ENCODE data around the gene ANO9. TPM values are rescaled to one million over a fixed set of nuclear protein-coding genes. Genes with fewer than 3 reads are reported as not detected.

The ANO9 gene
- total RNA-seq, 4 donors from 2014 or later: 11.0 to 22.1 (median 16.2) TPM

- H3K36me3 ChIP-seq: peaks cover 0 to 42% (median 5%) of the 10 kb centered on the region in 3 donors
- H3K9me3 ChIP-seq: no peaks in the 10 kb centered on the region
- H3K27me3 ChIP-seq: no peaks in the 10 kb centered on the region
- intact Hi-C loops (cut with DNase I): no loop called here
- 90 to 100% methylated on average over 2 to 11 of the region's 23 CpGs for WGBS, 2 donors
- H3K27ac ChIP-seq: no peak overlapping the region
- no peak for DNase-seq
- peaks cover 0 to 4% (median 0%) of the 10 kb centered on the region in 3 donors for H3K4me1 ChIP-seq
- H3K4me3 ChIP-seq: no peak overlapping the region
- TF ChIP-seq, protein P1, sequence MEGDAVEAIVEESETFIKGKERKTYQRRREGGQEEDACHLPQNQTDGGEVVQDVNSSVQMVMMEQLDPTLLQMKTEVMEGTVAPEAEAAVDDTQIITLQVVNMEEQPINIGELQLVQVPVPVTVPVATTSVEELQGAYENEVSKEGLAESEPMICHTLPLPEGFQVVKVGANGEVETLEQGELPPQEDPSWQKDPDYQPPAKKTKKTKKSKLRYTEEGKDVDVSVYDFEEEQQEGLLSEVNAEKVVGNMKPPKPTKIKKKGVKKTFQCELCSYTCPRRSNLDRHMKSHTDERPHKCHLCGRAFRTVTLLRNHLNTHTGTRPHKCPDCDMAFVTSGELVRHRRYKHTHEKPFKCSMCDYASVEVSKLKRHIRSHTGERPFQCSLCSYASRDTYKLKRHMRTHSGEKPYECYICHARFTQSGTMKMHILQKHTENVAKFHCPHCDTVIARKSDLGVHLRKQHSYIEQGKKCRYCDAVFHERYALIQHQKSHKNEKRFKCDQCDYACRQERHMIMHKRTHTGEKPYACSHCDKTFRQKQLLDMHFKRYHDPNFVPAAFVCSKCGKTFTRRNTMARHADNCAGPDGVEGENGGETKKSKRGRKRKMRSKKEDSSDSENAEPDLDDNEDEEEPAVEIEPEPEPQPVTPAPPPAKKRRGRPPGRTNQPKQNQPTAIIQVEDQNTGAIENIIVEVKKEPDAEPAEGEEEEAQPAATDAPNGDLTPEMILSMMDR (IDR thresholded peaks at IDR 0.05): no peak
- no peak for TF ChIP-seq POLR2A (IDR thresholded peaks at IDR 0.05)
Measured at GRCh38 chr11:486189-486588, 44.4 kb upstream of the ANO9 start.

- Histone ChIP-seq H3K27ac (no peak overlapping the region), H3K27me3 (no peaks in the 10 kb centered on the region), H3K36me3 (peaks cover 0 to 32% (median 0%) of the 10 kb centered on the region in 3 donors), H3K4me1 (peaks cover 0 to 4% (median 0%) of the 10 kb centered on the region in 3 donors), H3K4me3 (no peak overlapping the region), H3K9me3 (no peaks in the 10 kb centered on the region)
- TF ChIP-seq, protein P1 (IDR thresholded peaks at IDR 0.05): no peak
- no peak for TF ChIP-seq POLR2A (IDR thresholded peaks at IDR 0.05)
- no peak for DNase-seq
- intact Hi-C loops (cut with DNase I): no loop called here
- 94 to 97% methylated on average over 13 to 29 of the region's 38 CpGs for WGBS, 2 donors
Measured at GRCh38 chr11:484616-485015, 42.8 kb upstream of the ANO9 start.

GRCh38 chr11:479311-479710 is 37.5 kb upstream of the ANO9 start:
- intact Hi-C loops (cut with DNase I): no loop called here

DNA sequence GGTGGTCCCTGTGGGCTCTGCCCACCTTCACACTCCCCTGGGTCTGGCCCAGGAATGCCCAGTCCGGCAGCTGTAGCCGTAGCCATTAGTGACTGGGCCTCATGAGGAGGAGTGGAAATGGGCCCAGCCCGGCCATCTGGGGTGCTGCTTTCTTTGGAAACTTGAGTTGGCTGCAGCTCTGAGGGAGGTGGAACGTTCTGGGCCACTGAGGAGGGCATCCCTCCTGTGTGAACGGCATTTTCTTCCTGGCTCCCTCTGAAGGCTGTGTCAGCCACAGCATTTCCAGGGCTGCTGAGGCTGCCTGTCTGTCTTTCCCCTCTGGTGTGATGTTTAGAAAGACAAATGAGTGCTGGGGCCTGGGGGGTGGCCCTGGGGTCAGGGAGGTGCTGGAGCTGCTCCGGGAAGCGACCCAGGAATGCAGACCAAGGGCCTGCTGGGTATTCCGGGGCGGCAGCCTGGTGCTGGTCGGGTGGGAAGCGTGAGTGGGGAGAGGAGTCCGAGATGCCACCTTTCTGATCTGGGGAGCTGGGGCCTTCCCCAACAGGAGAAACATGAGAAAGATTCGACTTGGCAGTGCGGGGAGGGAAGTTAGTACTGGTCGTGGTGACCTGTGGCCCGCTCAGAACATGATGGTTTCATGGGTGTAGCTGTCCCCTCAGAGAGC is 35.4 kb upstream of the ANO9 start:
- intact Hi-C loops (cut with DNase I): no loop called here
- no peak overlapping the region for H3K27ac ChIP-seq
- H3K4me1 ChIP-seq: no peaks in the 10 kb centered on the region
- no peak overlapping the region for H3K4me3 ChIP-seq
- no peak for TF ChIP-seq POLR2A (IDR thresholded peaks at IDR 0.05)
- TF ChIP-seq, protein P1 (IDR thresholded peaks at IDR 0.05): no peak
- H3K36me3 ChIP-seq: peaks cover 0 to 15% (median 0%) of the 10 kb centered on the region in 3 donors
- H3K9me3 ChIP-seq: no peaks in the 10 kb centered on the region
- H3K27me3 ChIP-seq: no peaks in the 10 kb centered on the region
- WGBS, 2 donors: 80 to 93% methylated on average over 1 to 11 of the region's 16 CpGs
- no peak for DNase-seq

More at GRCh38 chr11:479311-479710, 37.5 kb upstream of the ANO9 start:
- Histone ChIP-seq H3K27ac (no peak overlapping the region), H3K9me3 (no peaks in the 10 kb centered on the region), H3K27me3 (no peaks in the 10 kb centered on the region), H3K36me3 (peaks cover 0 to 15% (median 0%) of the 10 kb centered on the region in 3 donors), H3K4me1 (no peaks in the 10 kb centered on the region), H3K4me3 (no peak overlapping the region)
- no peak for DNase-seq
- TF ChIP-seq, protein P1 (IDR thresholded peaks at IDR 0.05): no peak
- TF ChIP-seq POLR2A (IDR thresholded peaks at IDR 0.05): no peak
- 88 to 95% methylated on average over 4 to 9 of the region's 13 CpGs for WGBS, 2 donors

DNA sequence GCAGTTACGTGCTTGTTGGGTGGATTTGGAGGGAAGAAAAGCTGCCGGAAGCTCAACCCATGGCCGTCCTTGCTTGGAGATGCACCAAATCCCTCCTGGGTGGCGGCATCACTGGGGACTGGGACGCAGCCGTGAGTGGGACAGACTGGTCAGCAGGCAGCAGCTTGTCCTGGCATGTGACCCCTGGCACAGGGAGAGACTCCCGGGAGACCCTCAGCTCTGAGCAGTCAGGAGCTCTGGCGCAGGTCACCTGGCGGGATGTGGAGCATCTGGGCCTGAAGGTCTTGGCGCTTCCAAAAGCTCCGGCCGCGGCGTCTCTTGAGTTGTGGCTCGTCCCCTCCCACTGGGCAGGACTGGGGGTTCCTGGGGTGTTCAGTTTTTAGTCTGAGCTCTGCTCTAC is 34.6 kb upstream of the ANO9 start:
- no peak overlapping the region for H3K27ac ChIP-seq
- H3K27me3 ChIP-seq: no peaks in the 10 kb centered on the region
- H3K9me3 ChIP-seq: no peaks in the 10 kb centered on the region
- H3K4me3 ChIP-seq: no peak overlapping the region
- DNase-seq: no peak
- peaks cover 0 to 15% (median 0%) of the 10 kb centered on the region in 3 donors for H3K36me3 ChIP-seq
- intact Hi-C loops (cut with DNase I): no loop called here
- TF ChIP-seq, protein P1 (IDR thresholded peaks at IDR 0.05): no peak
- no peak for TF ChIP-seq POLR2A (IDR thresholded peaks at IDR 0.05)
- WGBS, 2 donors: 91 to 92% methylated on average over 7 to 15 of the region's 15 CpGs
- H3K4me1 ChIP-seq: no peaks in the 10 kb centered on the region

Measured in esophagus squamous epithelium (tissue), 5 donors.